HL-60 (cell line): Measurements from ENCODE around the gene NMRAL1.

Experiments
- DNase-seq, 2 experiments: peaks; one replicate each; pipeline ENCODE4 v3.0.0-alpha.2; 2010 to 2020; ENCODE audit warnings: low read depth in 1 of 2, low spot score in 1 of 2
- H3K27ac ChIP-seq: fragments of 250-450 bp; sonication (Bioruptor Pico); replicated peaks from 2 replicates; pipeline ENCODE4 v1.5.1; 2020; ENCODE audit warnings: mild to moderate bottlenecking, moderate library complexity
- H3K27me3 ChIP-seq: fragments of 250-450 bp; sonication (Bioruptor Pico); 2 replicates; pipeline ENCODE4 v1.5.1; 2021; ENCODE audit warnings: mild to moderate bottlenecking, moderate library complexity; ENCODE audit not compliant: insufficient read depth, poor library complexity, severe bottlenecking
- H3K4me3 ChIP-seq: replicated peaks from 2 replicates; pipeline ENCODE4 v1.5.1; 2011; ENCODE audit warnings: mild to moderate bottlenecking, control low read depth, low read length; ENCODE audit not compliant: insufficient read depth
- GABPA ChIP-seq: IDR thresholded peaks from 2 replicates; pipeline ENCODE4 v1.6.1; 2012; ENCODE audit warnings: low read depth
- POLR2AphosphoS5 ChIP-seq: IDR thresholded peaks from 2 replicates; pipeline ENCODE4 v1.6.1; 2012; ENCODE audit warnings: low read depth
- SPI1 ChIP-seq: IDR thresholded peaks from 2 replicates; pipeline ENCODE4 v1.6.1; 2012; ENCODE audit warnings: low read depth, mild to moderate bottlenecking, borderline replicate concordance
- TF ChIP-seq, protein P1 (sequence below): IDR thresholded peaks from 2 replicates; pipeline ENCODE4 v1.6.1; 2012; ENCODE audit warnings: low read depth; ENCODE audit not compliant: insufficient replicate concordance
- TF ChIP-seq, protein P2 (sequence below): IDR thresholded peaks from one replicate; pipeline ENCODE4 v1.5.1; 2011; ENCODE audit warnings: low read length, control low read depth, inconsistent platforms; ENCODE audit not compliant: insufficient read depth

NMRAL1 gene

DNA sequence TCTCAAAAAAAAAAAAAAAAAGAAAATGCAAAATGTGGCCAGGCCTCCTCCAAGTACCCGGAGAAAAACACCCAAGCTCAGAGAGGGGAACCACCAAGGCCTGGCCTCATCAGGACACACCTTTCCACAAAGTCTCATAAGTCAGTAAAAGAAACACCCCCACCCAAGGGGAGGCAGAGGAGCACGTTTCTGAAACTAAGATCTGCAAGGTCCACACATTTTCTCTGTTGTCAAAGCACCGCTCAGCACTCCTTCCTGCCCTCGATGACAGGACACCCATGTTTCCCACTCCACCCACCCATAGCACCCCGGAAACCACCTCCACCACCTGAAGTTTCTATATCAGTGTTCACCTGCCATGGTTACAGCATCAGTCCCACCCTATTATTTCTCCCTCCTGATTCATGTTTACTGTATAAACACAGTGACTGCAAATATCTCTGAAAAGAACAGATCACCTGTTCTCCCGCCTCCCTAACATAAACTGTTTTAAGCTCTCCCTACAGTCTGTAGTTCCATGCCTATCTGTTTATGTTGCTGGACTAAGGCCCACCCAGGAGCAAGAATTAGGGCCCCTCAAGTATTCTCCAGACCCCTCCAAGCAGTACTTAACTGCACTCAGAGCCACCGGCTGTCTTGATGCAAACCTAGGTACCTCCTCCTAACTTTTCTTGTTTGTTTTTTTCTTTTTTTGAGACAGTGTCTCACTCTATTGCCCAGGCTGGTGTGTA, 60.1 kb downstream of the NMRAL1 start:
- DNase-seq = no peak
- peak overlapping the region; percentile 83 for H3K4me3 ChIP-seq
- TF ChIP-seq, protein P1, sequence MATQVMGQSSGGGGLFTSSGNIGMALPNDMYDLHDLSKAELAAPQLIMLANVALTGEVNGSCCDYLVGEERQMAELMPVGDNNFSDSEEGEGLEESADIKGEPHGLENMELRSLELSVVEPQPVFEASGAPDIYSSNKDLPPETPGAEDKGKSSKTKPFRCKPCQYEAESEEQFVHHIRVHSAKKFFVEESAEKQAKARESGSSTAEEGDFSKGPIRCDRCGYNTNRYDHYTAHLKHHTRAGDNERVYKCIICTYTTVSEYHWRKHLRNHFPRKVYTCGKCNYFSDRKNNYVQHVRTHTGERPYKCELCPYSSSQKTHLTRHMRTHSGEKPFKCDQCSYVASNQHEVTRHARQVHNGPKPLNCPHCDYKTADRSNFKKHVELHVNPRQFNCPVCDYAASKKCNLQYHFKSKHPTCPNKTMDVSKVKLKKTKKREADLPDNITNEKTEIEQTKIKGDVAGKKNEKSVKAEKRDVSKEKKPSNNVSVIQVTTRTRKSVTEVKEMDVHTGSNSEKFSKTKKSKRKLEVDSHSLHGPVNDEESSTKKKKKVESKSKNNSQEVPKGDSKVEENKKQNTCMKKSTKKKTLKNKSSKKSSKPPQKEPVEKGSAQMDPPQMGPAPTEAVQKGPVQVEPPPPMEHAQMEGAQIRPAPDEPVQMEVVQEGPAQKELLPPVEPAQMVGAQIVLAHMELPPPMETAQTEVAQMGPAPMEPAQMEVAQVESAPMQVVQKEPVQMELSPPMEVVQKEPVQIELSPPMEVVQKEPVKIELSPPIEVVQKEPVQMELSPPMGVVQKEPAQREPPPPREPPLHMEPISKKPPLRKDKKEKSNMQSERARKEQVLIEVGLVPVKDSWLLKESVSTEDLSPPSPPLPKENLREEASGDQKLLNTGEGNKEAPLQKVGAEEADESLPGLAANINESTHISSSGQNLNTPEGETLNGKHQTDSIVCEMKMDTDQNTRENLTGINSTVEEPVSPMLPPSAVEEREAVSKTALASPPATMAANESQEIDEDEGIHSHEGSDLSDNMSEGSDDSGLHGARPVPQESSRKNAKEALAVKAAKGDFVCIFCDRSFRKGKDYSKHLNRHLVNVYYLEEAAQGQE = no peak
- TF ChIP-seq GABPA (no peak), SPI1 (no peak), POLR2AphosphoS5 (no peak)
- TF ChIP-seq, protein P2, sequence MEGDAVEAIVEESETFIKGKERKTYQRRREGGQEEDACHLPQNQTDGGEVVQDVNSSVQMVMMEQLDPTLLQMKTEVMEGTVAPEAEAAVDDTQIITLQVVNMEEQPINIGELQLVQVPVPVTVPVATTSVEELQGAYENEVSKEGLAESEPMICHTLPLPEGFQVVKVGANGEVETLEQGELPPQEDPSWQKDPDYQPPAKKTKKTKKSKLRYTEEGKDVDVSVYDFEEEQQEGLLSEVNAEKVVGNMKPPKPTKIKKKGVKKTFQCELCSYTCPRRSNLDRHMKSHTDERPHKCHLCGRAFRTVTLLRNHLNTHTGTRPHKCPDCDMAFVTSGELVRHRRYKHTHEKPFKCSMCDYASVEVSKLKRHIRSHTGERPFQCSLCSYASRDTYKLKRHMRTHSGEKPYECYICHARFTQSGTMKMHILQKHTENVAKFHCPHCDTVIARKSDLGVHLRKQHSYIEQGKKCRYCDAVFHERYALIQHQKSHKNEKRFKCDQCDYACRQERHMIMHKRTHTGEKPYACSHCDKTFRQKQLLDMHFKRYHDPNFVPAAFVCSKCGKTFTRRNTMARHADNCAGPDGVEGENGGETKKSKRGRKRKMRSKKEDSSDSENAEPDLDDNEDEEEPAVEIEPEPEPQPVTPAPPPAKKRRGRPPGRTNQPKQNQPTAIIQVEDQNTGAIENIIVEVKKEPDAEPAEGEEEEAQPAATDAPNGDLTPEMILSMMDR = no peak
- H3K27ac ChIP-seq = peak overlapping the region; percentile 83
- no peaks in the 10 kb centered on the region for H3K27me3 ChIP-seq

DNA sequence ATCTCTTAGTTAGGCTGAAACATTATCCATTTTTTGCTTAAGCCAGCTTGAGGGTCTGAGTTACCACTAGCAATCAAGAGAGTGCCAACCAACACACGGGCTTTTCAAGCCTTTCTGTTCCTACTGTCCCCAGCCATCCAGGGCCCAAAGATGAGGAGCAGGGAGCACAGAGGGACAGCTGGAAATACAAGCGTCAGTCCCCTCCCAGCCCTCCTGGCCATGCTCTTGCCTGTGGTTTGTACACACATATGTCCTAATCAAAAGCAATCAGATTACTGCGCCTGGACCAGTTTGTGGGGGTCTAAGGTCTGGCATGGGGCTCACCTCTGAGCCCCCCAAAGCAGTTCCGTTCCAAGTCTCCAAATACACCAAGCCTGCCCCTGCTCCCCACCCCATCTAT, 61.6 kb downstream of the NMRAL1 start:
- Histone ChIP-seq H3K4me3 (no peak overlapping the region), H3K27ac (no peak overlapping the region), H3K27me3 (no peaks in the 10 kb centered on the region)
- DNase-seq = no peak
- TF ChIP-seq, protein P2 = no peak
- TF ChIP-seq, protein P1 = no peak
- no peak for TF ChIP-seq POLR2AphosphoS5
- no peak for TF ChIP-seq GABPA
- TF ChIP-seq SPI1 = no peak

DNA sequence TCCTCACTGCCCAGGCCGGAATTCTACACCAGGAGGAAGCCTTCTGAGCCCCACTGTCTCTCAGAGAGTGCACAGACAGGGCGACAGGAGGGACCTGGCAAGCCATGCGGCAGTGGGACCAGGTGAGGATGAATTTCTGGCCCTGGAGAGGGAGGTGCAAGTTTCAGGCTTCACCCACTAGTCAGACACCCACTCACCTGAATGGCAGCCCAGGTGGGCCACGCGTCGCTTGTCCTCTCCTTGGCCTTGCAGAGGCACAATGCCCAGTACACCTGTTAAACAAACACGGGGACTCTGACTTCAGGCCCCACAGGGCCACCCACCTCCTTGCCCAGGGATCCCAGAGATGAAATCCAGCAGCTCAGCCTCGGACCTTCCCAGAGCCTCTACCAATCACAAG, 62.3 kb downstream of the NMRAL1 start:
- no peak overlapping the region for H3K4me3 ChIP-seq
- no peak for DNase-seq
- H3K27me3 ChIP-seq = no peaks in the 10 kb centered on the region
- TF ChIP-seq, protein P1 = no peak
- no peak for TF ChIP-seq GABPA
- TF ChIP-seq, protein P2 = no peak
- TF ChIP-seq POLR2AphosphoS5 = no peak
- no peak for TF ChIP-seq SPI1
- H3K27ac ChIP-seq = no peak overlapping the region
